Neutrophil (primary cell): ENCODE results near the gene PHYHD1.

Experiments used
- H3K27ac ChIP-seq: fragments of 200-600 bp; sonication (generic); 2 replicates; pipeline ENCODE4 v1.5.1; 2016; ENCODE audit warnings: mild to moderate bottlenecking, moderate library complexity
- H3K27me3 ChIP-seq: fragments of 200-600 bp; sonication (generic); 2 replicates; pipeline ENCODE4 v1.6.0; 2016; ENCODE audit warnings: mild to moderate bottlenecking
- H3K36me3 ChIP-seq: fragments of 200-600 bp; sonication (generic); 2 replicates; pipeline ENCODE4 v1.5.1; 2017
- H3K4me1 ChIP-seq, 2 experiments: fragments of 200-600 bp in 1 of 2; sonication (generic) in 1 of 2; 1 replicate in 1 of 2; 2 replicates in 1 of 2; pipeline versions ENCODE4 v1.5.1 to v1.6.1; 2013 to 2016; ENCODE audit warnings: low read depth in 1 of 2, low read length in 1 of 2, mild to moderate bottlenecking in 1 of 2, moderate library complexity in 1 of 2; ENCODE audit not compliant: control insufficient read depth in 1 of 2, insufficient read depth in 1 of 2
- H3K4me3 ChIP-seq, 2 experiments: fragments of 200-600 bp in 1 of 2; sonication (generic) in 1 of 2; 1 replicate in 1 of 2; 2 replicates in 1 of 2; pipeline ENCODE4 v1.5.1; 2013 to 2016; ENCODE audit warnings: low read depth in 1 of 2, low read length in 1 of 2, mild to moderate bottlenecking in 1 of 2, moderate library complexity in 1 of 2
- H3K9me3 ChIP-seq: fragments of 200-600 bp; sonication (generic); 2 replicates; pipeline ENCODE4 v1.5.1; 2016
- TF ChIP-seq, protein P1 (sequence below): fragments of 200-600 bp; sonication (generic); IDR thresholded peaks from 2 replicates; pipeline ENCODE4 v1.5.1; 2016; ENCODE audit warnings: antibody characterized with exemption

PHYHD1 gene

DNA sequence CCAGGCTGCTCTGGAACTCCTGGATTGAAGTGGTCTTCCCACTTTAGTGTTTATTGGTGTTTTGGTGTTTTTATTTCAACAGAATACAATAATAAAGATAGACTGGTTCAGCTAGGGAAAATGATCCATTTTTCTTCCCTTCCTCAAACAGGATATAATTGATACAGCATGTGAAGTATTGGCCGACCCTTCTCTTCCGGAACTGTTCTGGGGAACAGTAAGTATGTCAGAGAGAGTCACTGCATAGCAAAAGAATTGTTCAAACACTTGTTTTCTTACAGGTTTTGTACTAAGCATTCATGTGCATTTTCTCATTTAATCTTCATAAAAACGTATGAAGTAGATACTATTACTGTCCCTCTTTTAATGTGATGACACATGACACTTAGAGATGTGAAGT is 58.3 kb downstream of the PHYHD1 start:
- no peaks in the 10 kb centered on the region for H3K9me3 ChIP-seq
- H3K4me1 ChIP-seq: no peaks in the 10 kb centered on the region
- no peak overlapping the region for H3K4me3 ChIP-seq
- H3K36me3 ChIP-seq: peaks cover 89% of the 10 kb centered on the region
- no peaks in the 10 kb centered on the region for H3K27me3 ChIP-seq
- no peak overlapping the region for H3K27ac ChIP-seq
- TF ChIP-seq, protein P1, sequence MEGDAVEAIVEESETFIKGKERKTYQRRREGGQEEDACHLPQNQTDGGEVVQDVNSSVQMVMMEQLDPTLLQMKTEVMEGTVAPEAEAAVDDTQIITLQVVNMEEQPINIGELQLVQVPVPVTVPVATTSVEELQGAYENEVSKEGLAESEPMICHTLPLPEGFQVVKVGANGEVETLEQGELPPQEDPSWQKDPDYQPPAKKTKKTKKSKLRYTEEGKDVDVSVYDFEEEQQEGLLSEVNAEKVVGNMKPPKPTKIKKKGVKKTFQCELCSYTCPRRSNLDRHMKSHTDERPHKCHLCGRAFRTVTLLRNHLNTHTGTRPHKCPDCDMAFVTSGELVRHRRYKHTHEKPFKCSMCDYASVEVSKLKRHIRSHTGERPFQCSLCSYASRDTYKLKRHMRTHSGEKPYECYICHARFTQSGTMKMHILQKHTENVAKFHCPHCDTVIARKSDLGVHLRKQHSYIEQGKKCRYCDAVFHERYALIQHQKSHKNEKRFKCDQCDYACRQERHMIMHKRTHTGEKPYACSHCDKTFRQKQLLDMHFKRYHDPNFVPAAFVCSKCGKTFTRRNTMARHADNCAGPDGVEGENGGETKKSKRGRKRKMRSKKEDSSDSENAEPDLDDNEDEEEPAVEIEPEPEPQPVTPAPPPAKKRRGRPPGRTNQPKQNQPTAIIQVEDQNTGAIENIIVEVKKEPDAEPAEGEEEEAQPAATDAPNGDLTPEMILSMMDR: no peak

GRCh38 chr9:128983536-128983935 is 62.8 kb downstream of the PHYHD1 start:
- Histone ChIP-seq H3K27me3 (no peaks in the 10 kb centered on the region), H3K36me3 (peaks cover 96% of the 10 kb centered on the region), H3K27ac (no peak overlapping the region), H3K4me1 (no peaks in the 10 kb centered on the region), H3K9me3 (no peaks in the 10 kb centered on the region), H3K4me3 (no peak overlapping the region)
- TF ChIP-seq, protein P1: no peak

GRCh38 chr9:128986671-128987070 is 65.9 kb downstream of the PHYHD1 start:
- no peaks in the 10 kb centered on the region for H3K9me3 ChIP-seq
- no peak overlapping the region for H3K4me3 ChIP-seq
- H3K36me3 ChIP-seq: peaks cover 91% of the 10 kb centered on the region
- no peaks in the 10 kb centered on the region for H3K4me1 ChIP-seq
- TF ChIP-seq, protein P1: no peak
- H3K27me3 ChIP-seq: no peaks in the 10 kb centered on the region
- H3K27ac ChIP-seq: no peak overlapping the region

DNA sequence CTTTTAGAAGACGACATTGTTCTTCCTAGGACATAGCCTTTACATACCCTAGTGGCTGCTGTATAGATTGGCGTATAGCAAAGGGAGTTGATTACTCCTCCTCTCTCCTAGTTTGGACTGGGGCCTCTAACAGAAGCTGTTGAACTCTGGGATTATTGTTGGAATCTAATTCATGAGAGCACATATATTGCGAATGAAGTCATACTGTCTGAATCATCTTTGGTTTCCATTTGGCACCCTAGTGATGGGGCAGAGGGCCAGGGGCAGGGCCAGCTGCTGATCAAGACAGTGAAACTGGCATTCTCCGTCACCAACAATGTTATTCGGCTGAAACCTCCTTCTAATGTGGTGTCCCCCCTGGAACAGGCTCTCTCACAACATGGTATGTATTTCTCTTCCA is 67.0 kb downstream of the PHYHD1 start:
- no peaks in the 10 kb centered on the region for H3K4me1 ChIP-seq
- TF ChIP-seq, protein P1: no peak
- peaks cover 88% of the 10 kb centered on the region for H3K36me3 ChIP-seq
- H3K27ac ChIP-seq: no peak overlapping the region
- H3K9me3 ChIP-seq: no peaks in the 10 kb centered on the region
- H3K27me3 ChIP-seq: no peaks in the 10 kb centered on the region
- H3K4me3 ChIP-seq: no peak overlapping the region
